ENCODE measurements around the gene PROM1.

PROM1 gene, protein sequence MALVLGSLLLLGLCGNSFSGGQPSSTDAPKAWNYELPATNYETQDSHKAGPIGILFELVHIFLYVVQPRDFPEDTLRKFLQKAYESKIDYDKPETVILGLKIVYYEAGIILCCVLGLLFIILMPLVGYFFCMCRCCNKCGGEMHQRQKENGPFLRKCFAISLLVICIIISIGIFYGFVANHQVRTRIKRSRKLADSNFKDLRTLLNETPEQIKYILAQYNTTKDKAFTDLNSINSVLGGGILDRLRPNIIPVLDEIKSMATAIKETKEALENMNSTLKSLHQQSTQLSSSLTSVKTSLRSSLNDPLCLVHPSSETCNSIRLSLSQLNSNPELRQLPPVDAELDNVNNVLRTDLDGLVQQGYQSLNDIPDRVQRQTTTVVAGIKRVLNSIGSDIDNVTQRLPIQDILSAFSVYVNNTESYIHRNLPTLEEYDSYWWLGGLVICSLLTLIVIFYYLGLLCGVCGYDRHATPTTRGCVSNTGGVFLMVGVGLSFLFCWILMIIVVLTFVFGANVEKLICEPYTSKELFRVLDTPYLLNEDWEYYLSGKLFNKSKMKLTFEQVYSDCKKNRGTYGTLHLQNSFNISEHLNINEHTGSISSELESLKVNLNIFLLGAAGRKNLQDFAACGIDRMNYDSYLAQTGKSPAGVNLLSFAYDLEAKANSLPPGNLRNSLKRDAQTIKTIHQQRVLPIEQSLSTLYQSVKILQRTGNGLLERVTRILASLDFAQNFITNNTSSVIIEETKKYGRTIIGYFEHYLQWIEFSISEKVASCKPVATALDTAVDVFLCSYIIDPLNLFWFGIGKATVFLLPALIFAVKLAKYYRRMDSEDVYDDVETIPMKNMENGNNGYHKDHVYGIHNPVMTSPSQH

DNA sequence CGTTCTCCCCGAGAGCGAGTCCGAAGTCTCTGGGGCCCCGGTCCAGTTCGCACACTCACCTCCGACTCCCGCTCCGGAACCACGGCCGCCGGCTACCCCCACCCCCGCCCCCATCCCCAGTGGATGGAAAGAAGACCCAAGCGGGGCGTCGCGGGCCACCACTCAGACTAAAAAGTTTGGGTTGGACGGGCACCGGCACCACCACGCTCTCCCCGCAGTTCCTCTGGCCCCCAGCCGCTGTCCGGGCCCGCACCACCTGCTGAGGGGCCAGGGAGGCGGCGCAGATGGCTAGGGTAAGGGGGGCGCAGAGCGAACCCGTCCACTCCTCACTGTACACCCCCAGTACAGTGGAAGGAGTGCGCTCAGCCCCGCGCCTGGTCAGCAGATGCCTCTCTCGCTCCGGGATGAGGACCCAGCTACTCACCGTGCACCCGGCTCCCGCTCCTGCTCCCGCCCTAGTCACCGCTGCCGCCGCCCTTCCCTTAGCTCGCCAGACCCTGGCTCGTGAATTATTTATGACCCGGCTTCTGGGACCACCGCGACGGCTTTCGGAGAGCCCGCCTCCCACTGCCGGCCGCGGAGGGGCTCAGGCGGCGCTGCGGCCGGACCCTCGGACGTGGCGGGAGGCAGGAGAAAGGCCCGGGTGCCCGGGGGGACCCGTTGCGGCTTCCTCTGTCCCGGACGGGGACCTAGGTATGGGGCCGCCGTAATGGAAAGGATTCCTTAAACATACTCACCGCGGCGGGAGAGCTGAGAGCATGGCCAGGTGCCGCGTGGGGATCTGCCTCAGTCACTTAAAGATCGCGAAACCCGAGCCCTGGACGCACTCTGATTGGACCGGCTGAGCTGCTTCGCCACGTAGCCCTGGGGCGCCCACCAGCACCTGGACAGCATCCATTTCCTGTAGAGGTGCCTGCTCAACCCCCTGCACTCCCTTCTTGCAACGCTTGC lies at the start of gene PROM1:
TSS of gene PROM1 (minus strand) at position 783 of the 951 bp plus-strand sequence. CDS start 8,117 bp downstream, outside the sequence.
- FAIRE-seq = no peak

DNA sequence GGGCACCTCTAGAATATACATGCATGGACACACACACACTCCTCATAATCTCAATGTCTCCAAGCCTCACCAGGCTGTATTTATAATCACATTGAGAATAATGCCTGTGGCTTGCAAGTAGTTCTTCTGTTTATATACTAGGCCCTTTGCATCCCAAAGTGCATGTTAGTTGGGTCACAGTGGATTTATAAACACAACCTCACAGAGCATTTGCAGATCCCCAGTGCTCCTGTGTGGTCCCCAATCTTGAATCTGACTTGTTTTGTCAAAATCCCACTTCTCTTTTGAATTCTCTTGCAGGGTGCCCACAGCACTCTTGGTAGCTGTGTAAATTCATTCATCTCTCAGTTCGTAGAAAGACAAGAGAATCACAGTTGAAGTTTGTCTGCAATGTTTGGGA lies 49.6 kb upstream of the PROM1 start:
- FAIRE-seq = no peak

GRCh38 chr4:16131293-16131692 lies 47.5 kb upstream of the PROM1 start:
- no peak for FAIRE-seq

GRCh38 chr4:16129336-16129735 lies 45.5 kb upstream of the PROM1 start:
- no peak for FAIRE-seq

- FAIRE-seq = no peak
Observed at GRCh38 chr4:16126714-16127113, 42.9 kb upstream of the PROM1 start.

DNA sequence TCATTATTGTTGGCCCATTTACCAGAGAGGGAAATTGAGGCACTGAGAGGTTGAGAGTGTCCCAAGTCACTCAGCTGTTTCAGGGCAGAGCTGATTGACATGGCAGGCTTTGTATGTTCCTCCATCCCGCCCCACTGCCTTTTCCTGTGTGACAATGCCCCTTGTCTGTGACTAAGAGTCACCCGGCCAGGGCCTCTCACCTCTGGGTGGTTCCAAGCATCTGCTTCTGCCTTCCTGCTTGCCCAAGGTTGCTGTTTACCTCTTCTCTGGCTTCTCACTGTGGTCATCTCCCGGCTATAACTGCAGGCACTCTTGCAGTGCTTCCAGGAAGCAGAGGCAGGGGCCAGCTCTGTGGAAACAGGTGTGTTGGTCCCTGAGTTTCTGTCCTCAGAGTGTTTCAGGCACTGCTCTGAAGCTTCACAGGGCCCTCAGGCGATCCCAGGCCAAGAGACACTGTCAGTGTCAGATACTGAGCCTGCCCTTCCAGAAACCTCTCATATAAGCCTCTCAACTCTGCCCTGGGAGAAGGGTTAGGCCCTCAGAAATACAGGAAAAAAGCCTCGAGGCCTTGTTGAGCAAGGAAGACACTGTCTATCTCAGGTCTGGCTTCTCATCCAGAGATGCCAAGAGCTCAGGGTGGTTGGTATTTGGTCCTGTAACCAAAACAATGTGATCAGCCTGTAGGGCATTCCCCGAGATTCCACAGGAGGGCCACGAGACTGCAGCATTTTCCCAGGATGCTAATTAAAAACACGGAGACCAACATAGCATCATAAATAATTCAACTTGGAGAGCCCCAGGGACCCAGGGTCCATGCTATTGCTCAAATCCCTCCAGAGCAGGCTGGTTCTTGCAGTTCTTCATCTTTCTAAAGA lies 42.0 kb upstream of the PROM1 start:
- no peak for FAIRE-seq

DNA sequence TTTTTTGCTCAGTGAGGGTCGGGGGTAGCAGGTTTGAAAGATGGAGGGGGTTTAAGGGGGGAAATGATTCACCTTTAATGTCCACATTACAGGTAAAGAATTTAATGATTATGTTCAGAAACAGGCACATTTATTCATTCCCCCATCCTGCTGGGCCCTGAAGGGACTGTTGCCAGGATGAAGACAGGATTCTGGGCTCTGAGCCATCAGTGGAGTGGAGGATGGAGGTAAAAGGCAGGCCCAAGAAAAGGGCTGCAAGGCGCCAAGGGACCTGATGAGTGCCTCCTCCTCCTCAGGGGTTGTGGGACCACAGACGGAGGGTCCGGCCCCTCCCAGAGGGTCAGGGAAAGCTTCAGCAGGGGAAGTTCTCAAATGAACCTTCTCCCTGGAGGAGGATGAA lies 40.4 kb upstream of the PROM1 start:
- FAIRE-seq = no peak

DNA sequence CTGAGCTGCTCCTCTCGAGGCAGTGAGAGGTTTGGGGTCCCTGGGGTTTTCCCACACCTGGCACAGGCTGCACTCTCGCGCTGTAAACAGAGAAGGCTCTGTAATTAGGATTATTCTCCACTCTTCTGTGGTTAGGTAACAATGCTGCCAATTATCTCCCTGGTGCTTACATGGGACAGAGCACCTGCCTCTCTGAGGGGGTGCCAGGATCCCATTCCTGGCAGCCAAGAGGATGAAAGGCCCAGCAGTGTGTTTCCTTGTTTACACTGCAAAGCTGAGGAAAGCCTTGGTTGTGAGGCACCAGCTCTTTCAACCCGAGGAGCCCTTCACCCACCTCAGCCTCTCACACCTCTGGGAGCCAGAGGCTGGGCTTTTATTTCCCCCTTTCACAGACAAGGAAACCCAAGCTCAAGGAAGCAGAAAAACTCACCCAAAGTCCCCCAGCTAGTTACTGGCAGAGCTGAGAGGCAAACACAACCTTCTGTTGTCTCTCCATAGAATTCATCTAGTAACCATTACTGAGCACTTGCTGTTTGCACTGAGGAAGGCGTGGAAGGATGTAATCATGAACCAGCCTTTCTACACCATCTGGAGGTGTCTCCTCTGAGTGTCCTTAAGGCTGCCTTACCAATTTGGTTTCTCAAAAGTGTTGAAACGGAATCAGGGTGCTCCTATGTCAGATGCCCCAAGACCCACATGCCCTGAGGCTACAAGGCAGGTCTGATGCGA lies 39.7 kb upstream of the PROM1 start:
- no peak for FAIRE-seq

DNA sequence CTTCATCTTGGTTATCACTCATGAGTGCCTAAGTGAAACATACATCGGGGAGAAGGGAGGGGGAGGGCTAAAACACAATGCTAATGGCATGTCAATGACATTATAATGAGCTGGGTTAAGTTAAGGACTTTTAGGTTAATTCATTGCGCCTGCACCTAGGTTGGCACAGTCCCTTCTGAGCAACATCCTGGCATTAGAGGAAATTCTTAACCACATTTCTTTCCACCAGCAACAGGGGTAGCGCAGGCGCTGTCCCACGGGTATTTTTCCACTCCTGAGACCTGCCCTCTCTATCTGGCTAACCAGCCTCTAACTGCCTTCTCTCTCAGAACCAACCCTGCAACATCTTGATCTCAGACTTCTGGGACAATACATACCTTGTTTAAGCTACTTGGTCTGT lies 39.0 kb upstream of the PROM1 start:
- FAIRE-seq = no peak

DNA sequence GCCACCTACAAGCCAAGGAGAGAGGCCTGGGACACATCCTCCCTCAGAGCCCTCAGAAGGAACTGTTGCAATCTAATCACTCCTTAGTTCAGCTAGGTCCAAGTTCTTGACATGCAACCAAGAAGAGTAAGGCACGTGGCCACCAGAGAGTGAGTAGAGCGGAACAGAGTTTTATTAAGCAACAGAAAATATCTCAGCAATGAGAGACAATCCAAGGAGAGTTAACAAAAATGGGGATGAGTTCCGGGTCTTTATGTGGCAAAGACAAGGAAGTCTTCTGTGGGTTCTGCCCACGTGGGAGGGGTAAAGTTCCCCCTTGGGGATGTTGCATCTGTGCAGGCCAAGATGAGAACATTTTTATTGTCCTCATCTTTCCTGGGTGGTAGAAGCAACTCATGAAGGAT lies 38.5 kb upstream of the PROM1 start:
- no peak for FAIRE-seq

GRCh38 chr4:16120720-16121119 lies 36.9 kb upstream of the PROM1 start:
- FAIRE-seq = no peak

- FAIRE-seq = no peak
Observed at GRCh38 chr4:16119981-16120380, 36.2 kb upstream of the PROM1 start.

GRCh38 chr4:16118090-16118489 lies 34.3 kb upstream of the PROM1 start:
- no peak for FAIRE-seq

- no peak for FAIRE-seq
Observed at GRCh38 chr4:16117164-16117563, 33.3 kb upstream of the PROM1 start.

DNA sequence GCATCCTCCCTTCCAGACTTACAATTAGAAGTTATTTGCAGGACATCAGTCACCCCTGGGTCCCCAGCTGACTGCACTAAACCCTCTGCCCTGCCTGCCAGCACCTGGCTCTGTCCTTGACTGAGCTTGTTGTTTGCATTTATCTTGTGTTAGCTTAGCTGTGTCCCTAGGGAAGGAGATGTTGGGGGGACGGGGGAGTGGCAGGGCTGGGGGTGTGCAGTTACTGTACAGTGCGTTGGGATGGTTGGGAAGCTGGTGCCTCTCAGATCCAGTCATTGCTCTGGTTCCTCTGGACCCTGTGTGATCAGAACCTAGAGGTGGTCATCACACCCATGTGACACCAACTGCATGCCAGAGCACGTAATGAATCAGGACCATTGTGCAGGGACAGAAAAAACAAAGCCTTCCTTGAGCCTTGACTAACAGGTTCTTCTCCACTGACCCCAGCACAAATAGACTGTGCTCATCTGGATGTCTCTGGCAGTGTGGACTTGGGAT lies 32.7 kb upstream of the PROM1 start:
- no peak for FAIRE-seq

GRCh38 chr4:16116019-16116418 lies 32.2 kb upstream of the PROM1 start:
- FAIRE-seq = no peak

- no peak for FAIRE-seq
Observed at GRCh38 chr4:16114546-16114945, 30.7 kb upstream of the PROM1 start.

- no peak for FAIRE-seq
Observed at GRCh38 chr4:16113741-16114140, 29.9 kb upstream of the PROM1 start.

DNA sequence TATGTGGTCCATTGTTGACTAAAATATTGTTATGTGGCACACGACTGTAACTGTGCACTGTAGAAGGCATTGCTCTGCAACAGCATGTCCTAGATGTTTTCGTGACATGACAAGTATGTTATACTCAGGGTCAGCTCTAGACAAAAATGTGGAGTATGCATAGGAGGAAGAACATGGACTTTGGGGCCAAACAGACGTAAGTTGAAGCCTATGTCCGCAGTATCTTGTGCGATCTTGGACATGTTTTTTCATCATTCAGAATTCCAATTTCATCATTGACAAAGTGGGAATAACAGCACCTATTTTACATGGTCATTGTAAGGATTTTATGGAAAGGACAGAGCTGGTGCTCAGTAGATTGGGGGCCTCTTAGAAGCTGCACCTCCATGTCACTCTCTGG lies 27.7 kb upstream of the PROM1 start:
- FAIRE-seq = no peak

GRCh38 chr4:16110661-16111290 lies 27.0 kb upstream of the PROM1 start:
- FAIRE-seq = no peak

All from islet of Langerhans (tissue), 1 donor.